Stimulated activated CD8-positive, alpha-beta memory T cell treated with anti-CD3 and anti-CD28 coated beads, Interleukin-4, amount 100 ng/mL, for 4 hours (primary cell): ENCODE data around the gene AOAH.

Experiments used
- DNase-seq, 2 donors: peaks; one replicate each; pipeline ENCODE4 v3.0.0-alpha.2; 2020; ENCODE audit warnings: low read depth in 2 of 2, low spot score in 1 of 2

AOAH gene

DNA sequence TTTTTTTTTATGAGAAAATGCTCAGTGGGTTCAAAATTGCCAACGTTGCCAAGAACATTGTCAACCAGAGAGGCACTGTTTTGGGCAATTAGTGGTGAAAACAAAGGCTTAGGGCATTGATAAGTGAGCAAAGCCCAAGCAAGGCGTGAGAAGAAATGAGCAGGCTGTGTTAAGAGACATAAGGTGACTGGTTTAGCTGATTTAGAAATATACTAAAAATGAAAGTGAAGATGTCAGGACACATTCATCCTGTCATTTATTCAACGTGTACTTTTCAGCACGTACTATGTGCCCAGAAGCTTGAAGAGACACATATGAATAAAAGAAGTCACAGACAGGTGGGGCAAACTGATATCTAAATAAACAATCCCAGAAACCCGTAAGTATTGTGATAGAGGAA lies 31.8 kb downstream of the AOAH start:
- DNase-seq: no peak

DNA sequence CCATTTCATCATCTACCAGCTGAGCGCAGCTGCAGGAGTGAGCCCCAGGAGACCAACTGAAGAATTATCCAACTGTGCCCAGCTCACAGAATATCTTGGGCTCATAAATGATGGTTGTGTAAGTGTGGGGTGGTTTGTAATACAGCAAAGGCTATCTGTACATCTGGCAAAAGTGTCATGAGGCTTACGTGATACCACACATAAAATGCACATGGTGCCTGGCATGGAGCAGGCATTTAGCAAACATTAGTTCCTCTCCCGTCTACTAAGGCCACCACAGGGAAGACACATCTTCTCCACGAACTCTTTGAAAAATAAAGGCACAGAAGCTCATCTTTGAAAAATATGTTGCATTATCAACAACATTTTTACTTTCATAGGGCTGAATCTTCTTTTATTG lies 32.3 kb downstream of the AOAH start:
- no peak for DNase-seq

DNA sequence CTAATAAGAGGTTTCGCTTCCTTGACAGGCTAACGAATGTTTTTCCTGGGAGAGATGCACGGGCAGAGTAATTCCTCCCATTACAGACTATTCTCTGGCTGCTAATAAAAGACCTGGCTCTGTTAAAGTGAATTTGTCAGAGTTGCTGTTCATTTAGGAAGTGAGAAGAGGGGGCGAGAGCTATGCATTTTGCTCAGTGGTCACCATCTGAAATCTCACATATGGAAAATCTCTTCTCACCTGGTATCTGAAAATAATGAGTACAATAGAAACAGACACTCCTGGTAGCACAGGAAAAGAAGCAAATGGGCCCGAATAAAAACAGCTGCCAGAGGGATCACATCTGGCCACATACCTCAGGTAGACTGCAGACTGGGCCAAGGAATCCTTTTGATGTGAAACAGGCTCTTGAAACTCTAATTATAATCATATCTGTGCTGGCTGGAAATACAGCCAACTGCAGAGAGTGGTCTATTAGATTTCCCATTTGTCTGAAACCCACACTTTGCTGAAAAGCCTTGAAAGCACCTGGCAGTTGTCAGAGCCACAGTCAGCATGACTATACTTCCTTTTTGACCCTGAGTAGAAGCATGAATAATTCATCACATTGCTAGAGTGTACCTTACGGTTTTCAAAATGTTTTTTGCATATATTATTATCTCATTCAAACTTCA lies 33.6 kb downstream of the AOAH start:
- DNase-seq: no peak

DNA sequence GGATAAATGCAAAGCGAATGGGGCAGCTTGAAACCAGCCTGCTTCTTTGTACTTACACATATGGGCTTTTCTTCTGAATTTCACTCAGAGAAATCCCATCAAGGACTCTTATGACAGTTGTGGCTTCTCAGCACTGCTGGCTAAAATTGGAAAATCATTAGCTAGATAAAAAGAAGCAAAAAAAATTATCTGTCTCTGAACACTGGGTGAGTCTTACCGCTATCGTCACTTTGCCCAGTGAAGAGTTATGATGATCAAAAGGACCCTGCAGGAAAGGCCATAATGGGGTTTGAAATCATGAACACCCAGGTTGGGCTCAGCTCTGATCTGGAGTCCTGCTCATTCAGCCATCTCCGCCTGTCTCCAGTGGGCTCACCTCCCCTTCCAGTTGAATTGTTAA lies 34.3 kb downstream of the AOAH start:
- DNase-seq: no peak

DNA sequence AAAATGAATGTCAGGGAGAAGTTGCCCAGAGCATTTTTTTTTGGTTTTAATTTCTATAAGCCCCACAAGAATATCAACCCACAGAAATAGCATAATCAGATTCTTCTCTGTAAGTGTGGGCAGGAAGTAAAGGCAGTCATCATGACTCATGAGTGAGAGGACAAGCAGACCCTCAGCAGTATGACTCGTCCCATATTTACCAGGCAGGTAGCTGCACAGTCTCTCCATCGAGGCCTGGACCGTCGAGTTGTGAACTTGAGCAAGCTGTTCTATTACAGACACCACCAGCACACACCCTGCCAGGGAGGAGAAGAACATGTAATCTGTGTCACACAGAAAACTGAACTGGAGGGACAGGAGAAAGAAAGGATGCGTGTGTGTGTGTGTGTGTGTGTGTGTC lies 37.8 kb downstream of the AOAH start:
- DNase-seq: peak in 1 of 2 donors; percentile 54

DNA sequence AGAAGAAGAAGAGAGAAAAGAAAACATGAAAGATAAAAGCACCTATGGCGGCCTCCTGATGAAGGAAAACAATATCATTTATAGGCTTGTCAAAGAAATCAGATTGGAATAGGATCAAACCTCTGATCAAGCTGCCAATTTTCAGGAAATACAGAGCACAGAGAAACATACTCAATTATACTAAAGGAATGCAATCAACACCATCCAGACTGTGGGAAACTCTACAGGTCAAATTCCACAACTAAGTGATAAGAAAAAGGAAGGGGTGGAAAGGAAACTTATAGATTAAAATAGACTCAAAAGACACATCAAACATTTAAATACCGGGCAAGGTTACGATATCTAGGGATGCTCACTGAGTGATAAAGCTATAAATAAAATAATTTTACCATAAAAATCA lies 39.3 kb downstream of the AOAH start:
- no peak for DNase-seq

DNA sequence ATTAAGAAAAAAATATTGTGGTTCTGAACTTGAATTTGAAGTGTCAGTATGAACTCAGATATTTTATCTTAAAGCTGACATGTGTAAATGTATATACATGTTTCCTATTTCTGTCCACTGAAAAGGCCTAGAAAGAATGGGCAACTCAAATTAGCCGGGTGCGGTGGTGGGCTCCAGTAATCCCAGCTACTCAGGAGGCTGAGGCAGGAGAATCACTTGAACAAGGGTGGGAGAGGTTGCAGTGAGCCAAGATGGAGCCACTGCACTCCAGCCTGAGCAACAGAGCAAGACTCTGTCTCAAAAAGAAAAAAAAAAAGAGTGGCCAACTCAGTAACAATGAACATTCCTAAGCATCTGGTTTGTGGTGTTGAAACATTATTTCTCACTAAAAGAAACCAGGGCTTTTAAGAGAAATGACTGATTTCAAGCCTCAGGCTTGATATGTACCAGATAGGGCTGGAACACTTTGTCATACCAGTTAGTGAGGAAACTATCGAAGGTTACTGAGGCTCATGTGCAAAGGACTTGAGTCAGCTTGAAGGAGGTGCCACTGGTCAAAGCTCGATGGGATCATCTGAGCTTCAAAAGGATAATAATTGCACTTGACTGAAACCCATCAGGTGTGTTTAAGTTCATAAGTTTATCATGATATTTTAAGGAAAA lies 40.5 kb downstream of the AOAH start:
- DNase-seq: no peak

DNA sequence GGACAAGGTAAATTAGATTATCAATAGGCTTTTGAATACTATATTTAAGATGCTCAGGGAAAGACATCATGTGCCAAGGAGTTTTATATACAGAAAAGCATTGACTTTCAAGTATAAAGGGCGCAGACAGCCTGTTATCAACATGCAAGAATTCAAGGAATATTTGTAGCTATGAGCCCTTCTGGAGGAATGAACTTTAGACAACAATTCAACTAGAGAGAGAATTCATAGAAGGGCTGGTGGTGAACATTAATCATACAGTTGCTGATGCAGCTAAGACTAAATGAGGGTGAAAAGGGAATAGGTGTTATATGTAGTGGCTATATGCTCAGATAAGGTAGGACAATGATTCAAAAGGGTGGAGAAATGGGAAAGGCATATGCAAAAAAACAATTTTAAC lies 41.2 kb downstream of the AOAH start:
- no peak for DNase-seq

DNA sequence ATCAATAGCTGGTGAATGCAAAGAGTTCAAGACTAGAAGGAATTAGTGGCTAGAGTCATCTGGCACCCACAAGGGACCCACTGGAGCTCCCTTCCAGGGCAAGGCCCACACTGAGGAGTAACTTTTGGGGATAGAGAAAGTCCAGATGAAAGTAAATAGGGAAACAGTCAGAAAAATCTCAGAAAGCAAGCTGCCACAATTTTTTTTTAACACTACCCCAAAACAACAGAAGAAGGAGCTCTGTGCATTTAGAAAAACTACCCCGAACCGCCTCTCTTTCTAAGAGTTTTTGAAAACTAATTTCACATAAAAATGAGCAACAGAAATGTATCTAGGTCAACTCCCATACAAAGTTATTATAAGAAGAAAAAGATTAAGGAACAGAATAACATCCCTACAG lies 42.2 kb downstream of the AOAH start:
- no peak for DNase-seq

DNA sequence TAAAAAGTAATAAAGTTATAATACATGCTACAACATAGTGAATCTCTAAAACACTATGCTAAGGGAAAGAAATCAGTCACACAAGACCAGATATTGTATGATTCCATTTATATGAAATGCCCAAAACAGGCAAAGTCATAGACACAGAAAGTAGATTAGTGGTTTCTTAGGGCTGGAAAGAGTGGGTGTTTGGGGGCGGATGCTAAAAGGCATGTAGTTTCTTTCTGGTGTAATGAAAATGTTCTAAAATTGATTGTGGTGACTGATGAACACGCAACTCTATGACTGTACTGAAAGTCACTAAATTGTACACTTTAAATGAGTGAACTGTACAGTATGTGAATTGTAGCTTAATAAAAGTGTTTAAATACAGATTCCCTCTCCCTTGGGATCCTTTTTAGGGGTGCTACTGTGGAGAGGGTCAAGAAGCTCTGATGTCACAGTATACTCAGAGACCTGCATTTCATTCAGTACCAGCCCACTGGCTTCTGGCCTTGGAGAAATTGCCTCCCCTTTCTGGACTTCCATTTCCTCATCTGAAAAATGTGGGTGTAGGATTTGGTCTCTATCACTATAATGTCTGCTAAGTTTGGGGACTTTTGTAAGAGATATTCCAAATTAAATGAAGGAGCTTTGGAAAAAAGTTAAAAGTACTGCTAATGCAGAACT lies 46.4 kb downstream of the AOAH start:
- DNase-seq: peak; percentile 30 to 56

DNA sequence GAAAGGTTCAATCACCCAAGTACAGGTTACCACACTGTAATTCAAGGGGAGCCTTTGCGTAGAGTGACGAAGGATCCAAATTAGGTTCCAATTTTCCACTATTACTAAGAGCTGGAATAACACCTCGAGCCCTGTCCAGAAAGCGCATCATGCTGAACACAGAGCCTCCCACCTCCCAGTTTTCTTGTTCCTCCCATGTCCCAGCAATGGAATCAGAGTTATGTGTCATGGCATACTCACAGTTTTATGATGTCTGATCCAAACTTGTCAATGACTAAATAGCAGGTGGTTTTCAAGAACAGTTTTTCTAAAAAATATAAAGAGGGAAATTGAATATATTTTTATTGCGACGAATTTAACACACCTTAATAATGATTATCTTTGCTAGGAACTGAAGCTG lies 50.6 kb downstream of the AOAH start:
- DNase-seq: no peak

DNA sequence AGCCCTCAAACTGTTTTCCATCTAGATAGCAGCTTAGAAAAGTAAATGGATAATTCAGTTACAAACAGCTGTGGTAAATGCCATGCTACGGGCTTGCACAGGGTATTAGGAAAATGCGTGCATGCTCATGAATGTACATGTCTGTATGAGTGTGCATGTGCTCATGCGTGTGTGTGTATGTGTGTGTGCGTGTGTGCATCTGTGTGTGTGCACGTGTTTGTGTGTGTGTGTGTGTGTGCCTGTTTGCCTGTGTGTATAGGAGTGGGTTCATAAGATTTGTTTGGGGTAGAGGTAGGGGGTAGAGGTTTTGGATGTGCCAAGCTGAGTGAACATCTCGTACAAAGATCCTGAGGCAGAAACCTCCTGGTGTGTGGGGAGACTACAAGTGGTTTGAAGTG lies 52.9 kb downstream of the AOAH start:
- DNase-seq: no peak

DNA sequence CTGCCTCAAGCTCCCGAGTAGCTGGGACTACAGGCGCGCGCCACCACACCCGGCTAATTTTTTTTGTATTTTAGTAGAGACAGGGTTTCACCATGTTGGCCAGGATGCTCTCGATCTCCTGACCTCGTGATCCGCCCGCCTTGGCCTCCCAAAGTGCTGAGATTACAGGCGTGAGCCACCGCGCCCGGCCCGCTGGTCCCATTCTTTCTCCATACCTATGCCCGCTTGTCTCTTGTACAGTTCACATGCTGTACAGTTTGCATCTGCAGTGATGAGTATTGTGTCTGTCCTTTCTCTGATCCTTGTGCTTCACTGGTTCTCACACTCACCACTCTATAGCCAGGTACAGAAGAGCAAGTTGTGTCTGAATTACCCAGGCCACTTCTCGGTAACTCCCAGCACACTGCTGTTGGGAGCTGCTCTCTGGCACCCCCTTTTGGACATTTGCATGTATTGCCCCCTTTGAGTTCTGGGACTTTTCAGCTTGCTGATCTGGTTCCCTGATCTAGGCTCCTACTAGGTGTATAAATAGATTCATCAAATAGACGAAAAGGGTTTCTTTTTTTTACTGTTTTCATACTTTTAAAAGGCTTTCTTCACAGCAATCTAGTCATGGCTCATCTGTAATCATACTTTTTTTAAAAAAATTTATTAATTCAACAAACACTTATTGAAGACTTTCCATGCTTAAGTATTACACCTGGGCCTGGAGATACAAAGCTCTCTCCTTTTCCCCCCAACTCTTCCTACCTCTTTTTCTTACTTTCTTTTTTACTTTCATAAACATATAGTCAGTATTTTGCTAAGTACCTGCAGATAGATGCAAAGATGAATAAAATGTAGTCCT lies 53.5 kb downstream of the AOAH start:
- peak; percentile 30 to 31 for DNase-seq

DNA sequence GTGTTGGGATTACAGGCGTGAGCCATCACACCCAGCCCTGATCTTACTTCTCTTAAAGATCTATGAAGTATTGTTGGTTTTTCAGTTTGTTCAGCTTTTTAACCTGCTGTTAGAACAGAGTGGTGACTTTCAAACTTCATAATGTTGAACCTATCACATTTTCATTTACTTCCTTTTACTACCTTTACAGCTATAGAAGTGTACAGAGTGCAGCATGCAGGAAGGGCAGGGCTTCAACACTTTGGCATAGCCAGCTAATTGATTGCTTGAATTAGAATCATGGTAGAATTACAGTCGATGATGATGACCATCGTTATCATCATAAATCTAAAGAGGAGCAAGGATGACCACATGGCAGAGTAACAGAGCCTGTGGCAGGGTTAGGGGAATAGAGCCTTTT lies 55.5 kb downstream of the AOAH start:
- no peak for DNase-seq

DNA sequence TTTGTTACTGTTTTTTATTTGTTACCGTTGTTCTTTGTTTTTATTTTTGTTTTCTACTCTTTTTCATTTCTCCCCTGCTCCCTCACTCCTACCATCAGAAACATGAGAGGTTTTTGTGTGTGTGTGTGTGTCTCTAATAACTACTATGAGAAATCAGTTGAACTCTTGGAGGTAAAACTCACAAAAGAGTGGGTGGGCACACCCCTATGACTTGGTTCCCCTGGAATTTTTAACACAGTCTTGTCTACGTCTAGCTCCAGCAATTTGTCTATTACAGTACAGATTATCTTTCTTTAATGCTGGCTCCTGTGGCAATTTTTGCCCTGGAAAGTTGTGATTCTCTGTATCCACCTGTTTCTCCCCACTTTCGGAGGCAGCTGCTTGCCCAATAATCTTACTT lies 56.2 kb downstream of the AOAH start:
- no peak for DNase-seq

DNA sequence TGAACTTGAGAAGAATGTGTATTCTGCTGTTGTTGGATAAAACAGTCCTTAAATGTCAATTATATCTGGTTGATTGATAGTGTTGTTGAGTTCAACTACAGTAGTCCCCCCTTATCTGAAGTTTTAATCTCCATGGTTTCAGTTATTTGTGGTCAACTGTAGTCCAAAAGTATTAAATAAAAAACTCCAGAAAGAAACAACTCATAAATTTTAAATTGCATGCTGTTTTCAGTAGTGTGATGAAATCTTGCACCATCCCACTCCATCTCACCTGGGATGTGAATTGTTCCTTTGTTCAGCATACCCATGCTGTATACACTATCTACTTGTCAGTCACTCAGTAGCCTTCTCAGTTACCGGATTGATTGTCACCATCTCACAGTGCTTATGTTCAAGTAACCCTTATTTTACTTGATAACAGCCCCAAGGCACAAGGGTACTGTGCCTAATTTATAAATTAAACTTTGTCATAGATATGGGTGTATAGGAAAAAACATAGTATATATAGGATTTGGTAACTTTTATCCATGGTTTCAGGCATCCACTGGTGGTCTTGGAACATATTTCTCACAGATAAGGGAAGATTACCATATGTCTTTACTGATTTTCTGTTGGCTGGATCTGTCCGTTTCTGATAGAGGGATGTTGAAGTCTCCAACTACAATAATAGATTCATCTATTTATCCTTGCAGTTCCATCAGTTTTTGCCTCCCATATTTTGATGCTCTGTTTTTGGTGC lies 57.1 kb downstream of the AOAH start:
- DNase-seq: no peak

DNA sequence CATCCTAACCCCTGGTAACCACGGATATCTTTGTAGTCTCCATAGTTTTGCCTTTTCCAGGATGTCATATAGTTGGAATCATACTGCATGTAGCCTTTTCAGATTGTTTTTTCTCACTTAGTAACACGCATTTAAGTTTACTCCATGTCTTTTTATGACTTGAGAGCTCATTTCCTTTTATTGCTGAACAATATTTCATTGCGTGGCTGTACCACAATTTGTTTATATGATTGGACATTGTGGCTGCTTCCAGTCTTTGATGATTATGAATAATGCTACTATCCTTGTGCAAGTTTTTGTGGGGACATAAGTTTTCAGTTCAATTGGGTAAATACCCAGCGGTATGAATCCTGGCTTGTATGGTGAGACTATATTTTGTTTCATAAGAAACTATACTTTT lies 60.8 kb downstream of the AOAH start:
- DNase-seq: no peak

DNA sequence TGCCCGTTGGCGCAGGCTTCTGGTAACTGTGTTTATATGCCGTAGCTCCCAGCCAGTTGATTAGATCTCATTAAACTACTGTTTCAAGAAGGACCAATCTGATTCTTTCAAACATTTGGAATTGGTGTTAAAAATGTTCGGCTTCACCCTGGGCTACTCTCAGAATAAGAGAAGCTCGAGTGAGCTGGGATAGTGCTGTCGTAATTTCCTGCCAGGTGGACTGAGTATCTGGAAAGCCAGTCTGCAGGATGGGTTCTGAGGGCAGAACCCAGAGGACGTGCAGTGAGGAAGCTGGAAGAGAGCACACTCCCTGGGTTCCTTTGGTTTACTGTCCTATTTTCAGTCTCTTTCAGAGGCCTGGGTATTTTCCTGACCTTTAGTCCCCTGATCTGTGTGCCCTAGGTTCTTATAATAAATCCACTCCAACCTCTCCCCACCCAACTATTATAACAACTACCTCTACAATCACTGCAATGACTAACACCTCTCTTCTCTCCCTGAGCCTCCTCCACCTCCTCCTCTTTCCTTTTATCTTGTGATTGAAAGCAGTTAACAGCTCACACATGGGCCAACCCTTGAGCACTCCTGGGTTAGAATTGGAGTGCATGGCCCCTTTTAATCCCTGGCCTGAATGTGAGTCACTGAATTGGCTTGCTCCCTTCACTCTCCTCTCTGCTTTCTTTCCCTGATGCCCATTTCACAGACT lies 63.0 kb downstream of the AOAH start:
- DNase-seq: no peak

DNA sequence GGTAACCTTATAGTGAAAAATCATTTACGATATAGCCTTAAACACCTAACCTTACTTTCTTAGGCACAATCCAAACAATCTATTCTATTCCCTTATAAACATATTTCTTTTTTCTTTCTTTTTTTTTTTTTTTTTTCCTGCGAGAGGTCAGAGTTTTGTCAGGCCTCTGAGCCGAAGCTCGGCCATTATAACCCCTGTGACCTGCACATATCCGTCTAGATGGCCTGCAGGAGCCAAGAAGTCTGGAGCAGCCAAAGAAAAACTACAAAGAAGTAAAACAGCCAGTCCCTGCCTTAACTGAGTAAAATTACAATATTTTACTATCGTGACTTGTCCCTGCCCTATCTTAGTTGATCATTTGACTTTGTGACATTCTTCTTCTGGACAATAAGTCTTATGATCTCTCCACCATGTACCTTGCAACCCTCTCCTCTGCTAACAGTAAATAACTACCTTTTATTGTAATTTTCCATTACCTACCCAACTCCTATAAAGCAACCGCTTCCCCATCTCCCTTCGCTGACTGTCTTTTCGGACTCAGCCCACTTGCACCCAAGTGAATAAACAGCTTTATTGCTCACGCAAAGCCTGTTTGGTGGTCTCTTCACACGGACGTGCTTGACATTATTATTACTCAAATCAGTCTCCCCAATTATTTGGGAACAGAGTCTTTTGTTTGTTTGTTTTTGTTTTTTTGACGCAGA lies 64.5 kb downstream of the AOAH start:
- DNase-seq: no peak

DNA sequence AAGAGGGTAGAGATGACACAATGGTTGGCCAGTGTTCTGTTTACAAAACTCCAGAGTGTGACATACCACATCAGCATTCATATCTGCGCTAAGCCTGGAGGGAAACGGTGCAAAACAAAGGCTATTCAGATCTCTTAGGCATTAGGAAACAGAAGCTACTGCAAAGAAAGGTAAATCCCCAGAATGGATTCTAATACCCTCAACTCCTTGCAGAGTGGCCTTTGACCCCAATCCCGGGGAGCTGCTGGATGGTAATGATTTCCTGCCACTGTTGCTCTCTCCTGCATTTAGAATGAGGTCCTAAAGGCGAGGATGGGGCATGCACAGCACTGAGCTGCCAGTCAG lies 65.2 kb downstream of the AOAH start:
- DNase-seq: no peak
